ENCODE measurements around the gene ZNF652.

- TF ChIP-seq POLR2A (IDR thresholded peaks at IDR 0.05; ENCODE audit: low read length) = no peak
- no peak for TF ChIP-seq GATA1 (IDR thresholded peaks at IDR 0.05; ENCODE audit: low read depth, low read length)
These were observed 22.7 kb downstream of the ZNF652 start for GRCh38 chr17:49339354-49339753.
